HG03354 (cell line): ENCODE measurements around the gene ECE1.
A peak's percentile ranks its signal among the peaks of the same experiment; 100 is the strongest.

Experiments used
- ATAC-seq: cut with Tn5 transposase; IDR thresholded peaks from one replicate; pipeline ENCODE4 v1.9.1; 2021; ENCODE audit warnings: mild to moderate bottlenecking; ENCODE audit not compliant: unreplicated experiment, poor library complexity, severe bottlenecking

ECE1 gene

DNA sequence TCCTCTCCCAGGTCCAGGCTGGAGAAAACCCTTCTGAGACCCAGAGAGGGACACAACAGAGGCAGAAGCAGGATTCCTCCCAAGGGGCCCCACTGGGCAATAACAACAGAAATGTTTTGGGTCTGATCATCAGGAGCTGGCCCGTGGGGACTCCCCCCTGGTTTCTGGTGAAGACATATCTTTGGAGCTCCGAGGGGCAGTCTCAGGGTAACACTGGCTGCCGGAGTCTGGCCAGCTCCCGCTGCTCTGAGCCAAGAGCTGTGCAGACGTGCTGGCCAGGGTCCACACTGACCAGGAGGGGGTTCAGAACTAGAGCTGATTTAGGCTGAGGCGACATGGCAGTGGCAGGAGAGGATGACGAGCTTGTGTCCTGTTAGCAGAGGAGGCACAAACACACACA, 13.1 kb downstream of the ECE1 start:
- no peak for ATAC-seq

GRCh38 chr1:21272540-21272939, 17.7 kb downstream of the ECE1 start:
- no peak for ATAC-seq

DNA sequence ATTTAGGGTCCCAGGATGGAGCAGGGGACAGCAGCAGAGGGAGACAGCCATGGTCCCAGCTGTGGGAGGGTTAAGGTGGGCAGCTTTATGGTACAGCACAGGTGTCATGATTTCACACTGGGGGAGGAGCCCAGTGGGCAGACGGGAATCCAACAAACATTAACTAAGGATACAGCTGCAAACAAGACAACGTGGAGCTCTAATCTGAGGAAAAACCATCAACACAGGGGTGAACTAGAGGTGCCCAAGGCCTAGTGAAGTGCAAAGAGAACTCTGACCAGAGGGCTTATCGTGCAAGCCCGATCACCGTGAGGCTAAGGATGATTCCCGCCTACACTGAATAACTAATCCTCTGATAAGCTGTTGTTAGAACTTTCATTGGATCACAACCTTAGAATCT, 18.7 kb downstream of the ECE1 start:
- ATAC-seq = no peak

DNA sequence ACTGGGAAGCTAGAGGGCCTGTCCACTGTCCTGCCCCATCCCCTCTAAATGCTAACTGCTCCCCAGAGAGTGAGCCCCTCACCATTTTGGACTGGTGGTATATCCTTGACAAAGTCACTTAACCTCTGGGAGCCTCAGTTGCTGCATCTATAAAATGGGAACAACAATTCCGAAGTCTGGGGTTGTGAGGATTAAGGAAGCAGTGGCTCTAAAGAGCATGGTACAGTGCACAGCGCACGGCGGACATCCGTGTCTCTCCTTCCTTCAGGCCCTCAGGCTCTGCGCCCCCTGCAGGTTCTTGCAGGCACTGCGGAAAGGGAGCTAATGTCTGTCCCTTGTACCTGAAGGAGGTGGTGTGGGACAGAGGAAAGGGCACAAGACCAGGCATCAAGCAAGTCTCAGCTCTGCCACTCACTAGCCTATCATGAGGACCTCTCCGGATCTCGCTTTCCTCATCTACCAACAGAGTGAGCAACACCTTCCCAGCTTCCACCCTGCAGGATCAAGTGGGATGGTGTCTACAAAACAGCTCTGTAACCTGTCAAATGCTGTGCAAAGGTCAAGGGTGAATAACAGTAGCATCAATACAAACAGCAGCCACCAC, 20.1 kb downstream of the ECE1 start:
- peak; percentile 43 for ATAC-seq

DNA sequence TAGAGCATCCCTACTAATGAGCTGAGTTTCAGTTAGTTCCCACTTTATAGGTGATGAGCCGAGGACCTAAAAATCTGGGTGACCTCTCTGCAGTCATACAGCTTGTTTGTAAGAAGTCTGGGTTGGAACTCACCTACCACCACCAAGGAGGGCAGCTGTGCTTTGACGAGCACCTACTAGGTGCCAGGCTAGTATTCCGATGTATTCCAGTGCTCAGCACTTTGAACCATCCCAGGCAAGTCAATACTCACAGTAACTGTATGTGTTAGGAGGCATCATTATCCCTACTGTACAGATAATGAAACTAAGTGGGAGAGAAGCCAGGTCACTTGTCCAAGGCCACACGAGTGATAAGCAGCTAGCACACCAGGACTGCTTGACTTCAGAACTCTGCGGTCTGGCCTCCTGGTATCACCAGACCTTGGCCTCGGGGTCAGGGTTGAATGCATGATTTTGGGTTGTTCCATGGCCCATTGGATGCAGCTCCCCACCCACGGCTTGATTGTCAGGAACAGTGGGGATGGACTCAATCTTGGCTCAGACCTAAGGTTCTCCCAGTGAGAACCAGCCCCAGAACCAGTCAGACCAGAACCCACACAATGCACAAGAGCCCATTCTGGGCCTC, 20.7 kb downstream of the ECE1 start:
- no peak for ATAC-seq

DNA sequence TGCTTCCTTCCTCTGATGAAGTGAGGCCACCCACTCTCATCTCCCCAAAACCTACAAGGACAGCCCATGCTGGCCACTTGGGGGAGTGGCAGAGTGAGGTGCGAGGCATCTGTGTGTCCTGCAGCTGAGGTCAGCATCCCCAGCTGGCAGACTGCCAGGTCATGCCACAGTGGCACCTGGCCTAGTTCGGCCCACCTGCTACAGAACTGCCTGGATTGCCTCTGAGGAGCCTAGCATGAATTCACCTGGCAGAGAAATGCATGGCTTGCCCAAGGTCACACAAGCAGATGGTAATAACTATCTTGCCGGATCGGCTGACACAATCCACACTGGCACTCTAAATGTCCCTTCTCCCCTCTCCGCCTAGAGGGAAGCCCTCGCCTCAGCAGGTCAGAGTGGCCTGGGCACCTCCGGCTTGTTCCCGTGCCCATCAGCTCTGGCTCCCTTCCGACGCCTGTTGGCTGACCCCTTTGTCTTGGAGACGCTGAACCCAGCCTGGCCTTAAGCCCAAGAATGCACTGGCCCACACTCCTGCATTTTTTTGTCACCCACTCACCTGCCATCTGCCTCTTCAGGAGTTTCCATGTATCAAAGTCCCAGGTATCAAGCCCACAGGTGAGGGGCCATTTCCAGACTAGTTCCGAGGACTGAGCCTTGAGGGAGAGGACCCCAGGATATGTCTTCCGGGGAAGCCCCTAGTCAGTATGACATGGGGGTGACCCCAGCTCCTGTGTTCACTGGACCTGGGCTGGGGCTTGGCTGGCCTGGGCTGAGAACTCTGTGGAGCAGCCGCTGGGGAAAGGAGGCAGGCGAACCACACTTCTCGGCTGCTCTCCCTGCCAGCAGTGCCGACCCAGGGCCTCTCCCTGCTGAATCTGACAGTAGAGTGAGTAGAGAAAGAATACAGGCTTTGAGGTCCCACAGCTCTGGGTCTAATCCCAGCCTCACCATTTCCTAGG, 21.7 kb downstream of the ECE1 start:
- no peak for ATAC-seq

DNA sequence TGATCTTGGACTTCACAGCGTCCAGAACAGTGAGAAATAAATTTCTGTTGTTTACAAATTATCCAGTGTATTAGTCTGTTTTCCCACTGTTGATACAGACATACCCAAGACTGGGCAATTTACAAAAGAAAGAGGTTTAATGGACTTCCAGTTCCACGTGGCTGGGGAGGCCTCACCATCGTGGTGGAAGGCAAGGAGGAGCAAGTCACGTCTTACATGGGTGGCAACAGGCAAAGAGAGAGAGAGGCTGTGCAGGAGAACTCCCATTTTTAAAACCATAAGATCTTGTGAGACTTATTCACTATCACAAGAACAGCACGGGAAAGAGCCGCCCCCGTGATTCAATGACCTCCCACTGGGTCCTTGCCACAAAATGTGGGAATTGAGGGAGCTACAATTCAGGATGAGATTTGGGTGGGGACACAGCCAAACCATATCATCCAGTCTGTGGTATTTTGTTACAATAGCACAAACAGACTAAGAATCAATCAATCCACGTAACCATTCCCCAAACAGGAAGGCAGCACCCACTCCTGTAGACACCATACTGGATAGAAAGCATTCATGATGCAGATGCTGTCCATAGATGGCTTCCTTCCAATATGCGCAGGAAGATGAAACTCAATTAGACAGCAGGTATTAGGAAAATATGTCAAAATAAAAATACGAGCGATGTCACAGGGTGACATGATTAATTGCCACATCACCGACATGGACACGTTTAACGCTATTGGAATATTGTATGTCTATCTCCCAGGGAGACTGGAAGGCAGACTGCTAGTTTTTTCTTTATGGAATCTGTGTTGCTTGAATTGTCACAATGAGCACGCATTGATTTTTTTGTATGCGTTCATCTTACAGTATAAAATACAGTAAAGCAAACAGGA, 22.8 kb downstream of the ECE1 start:
- ATAC-seq = no peak

- ATAC-seq = no peak
These were observed 24.0 kb downstream of the ECE1 start for GRCh38 chr1:21266119-21266774.

DNA sequence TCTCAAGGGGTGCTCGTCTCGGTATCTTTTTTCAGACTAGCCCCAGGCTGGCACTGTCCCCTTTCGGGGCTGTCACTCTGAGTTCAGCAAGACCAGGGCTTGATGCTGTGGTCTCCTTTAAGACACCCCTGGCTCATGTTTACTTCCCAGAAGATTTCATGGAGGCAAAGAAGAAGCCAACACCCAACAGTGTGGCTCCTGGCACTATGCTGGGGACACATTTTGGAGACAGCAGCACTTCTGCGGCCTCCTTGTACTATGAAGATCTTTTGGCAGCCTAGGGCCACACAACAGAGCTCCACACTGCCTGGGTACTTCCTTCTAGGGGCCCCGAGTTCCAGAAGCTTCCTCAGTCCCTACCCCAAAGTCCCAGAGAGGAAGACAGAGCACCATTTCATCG, 24.6 kb downstream of the ECE1 start:
- ATAC-seq = no peak

DNA sequence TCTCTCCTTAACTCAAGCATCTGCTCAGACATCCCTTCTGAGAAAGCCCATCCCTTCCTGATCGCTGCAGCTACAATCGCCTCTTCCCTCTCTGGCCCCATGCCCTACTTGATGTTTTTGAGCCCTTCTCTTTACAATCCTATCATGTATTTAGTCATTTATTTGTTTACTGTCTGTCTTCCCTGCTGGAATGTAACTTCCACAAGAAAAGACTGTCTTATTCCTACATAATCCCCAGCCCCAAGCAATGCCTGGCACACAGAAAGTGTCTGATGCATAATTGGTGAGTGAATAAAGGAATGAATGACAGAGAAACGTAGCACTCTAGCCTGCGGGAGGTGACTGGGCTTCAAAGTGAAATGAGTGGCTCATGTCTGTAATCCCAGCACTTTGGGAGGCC, 25.4 kb downstream of the ECE1 start:
- no peak for ATAC-seq

DNA sequence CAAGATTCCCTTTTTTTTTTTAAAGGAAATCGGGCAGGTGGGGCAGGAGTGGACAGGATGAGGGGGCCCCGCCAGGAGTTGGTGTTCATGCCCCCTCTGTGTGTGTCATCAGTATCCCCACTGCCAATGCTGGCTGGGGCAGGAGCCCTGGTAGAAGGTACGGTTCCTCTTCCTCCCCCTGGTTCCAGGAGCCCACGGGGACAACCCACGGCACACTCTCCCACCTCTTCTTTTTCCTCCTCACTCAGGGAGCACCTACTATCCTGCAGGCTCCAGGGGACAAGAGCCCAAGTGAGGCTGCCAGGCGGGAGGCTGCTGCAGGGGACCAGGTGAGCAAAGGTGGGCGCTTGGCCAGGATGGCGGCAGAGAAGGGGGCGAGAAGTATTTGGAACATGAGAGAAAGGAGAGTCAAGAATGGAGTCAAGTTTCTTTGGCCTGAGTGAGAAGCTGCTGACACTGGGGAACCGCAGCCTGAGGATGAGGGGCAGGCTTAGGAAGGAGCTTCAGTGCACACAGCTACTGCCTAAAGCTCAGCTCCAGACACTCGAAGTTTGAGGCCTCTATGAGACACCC, 26.5 kb downstream of the ECE1 start:
- ATAC-seq = no peak

- ATAC-seq = no peak
These were observed 27.2 kb downstream of the ECE1 start for GRCh38 chr1:21263052-21263429.

GRCh38 chr1:21262293-21263051, 27.8 kb downstream of the ECE1 start:
- ATAC-seq = no peak

DNA sequence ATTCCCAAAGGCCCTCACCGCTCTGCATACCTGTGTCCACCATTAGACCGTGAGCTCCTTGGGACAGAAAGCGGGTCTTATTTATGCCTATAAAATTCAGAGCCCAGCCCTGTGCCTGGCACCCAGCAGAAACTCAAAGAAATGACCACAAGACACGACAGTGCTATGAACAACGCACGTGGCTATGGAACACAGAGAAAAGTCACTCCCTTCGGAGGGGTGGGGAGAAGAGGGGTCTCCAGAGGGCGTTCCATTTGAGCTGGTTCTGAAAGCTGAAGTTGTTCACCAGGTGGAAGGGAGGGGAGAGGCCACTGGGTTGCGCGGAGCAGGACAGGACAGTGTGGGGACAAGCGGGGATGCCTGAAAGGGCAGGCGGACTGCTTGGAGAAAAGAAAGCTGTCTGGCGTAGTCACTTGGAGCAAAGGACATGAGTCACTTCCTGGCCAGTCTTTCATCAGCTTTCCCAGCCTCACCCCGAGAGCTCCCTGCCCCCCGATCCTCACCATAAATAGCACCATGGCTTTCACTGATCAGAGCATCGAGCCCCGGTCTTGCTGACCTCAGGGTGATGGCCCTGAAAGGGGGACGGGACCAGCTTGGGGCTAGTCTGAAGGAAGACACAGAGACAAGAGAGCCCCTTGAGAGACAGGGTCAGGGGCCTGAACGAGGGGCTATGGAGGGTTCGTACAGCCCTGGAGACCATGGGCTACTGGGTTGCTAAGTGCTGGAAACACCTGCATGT, 28.5 kb downstream of the ECE1 start:
- no peak for ATAC-seq

DNA sequence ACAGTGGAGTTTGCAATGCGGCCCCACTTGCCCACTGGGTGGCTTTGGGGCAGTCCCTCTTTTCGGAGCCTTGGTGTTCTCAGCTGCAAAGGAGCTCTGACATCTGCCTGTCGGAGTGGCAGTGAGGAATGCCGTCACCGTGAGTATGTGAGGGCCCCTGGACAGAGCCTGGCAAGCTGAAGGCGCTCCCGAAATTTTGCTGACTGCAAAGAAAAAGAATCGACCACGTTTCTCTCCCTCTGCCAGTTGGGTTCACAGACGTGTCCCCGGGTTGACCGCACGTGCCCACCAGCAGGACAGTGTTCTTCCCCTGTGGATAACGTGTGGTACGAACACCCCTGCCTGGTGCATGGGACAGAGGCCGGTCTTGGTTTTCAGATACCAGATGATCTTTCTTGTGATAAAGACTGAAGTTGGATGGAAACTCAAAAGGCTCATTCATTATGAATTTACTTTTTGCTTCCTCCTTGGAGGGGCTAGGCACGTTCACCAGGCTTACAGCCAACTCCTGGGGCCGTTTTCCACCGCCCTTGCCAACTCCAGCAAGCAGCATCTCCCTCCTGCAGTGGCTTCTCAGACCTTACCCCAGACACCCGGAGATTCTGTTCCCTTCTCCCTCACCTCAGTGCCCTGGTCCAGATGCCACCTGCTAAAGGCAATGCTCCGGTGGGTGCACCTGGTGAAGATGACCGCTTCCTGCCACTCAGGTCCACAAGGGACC, 29.7 kb downstream of the ECE1 start:
- no peak for ATAC-seq

- ATAC-seq = no peak
These were observed 30.8 kb downstream of the ECE1 start for GRCh38 chr1:21259316-21260076.
